ENCODE data around the gene CLDN17.

CLDN17 gene

GRCh38 chr21:30164796-30165195 lies 1.8 kb downstream of the CLDN17 start:
- no peak for ATAC-seq
- TF ChIP-seq TCF4 (CRISPR knock-in tag; IDR thresholded peaks at IDR 0.05; ENCODE audit: borderline replicate concordance) = no peak
- no peak for TF ChIP-seq SNAI2 (CRISPR knock-in tag; IDR thresholded peaks at IDR 0.05)
- no peak for TF ChIP-seq ARNTL (CRISPR knock-in tag; IDR thresholded peaks at IDR 0.05; ENCODE audit: borderline replicate concordance, low read depth)
- TF ChIP-seq, protein P1, sequence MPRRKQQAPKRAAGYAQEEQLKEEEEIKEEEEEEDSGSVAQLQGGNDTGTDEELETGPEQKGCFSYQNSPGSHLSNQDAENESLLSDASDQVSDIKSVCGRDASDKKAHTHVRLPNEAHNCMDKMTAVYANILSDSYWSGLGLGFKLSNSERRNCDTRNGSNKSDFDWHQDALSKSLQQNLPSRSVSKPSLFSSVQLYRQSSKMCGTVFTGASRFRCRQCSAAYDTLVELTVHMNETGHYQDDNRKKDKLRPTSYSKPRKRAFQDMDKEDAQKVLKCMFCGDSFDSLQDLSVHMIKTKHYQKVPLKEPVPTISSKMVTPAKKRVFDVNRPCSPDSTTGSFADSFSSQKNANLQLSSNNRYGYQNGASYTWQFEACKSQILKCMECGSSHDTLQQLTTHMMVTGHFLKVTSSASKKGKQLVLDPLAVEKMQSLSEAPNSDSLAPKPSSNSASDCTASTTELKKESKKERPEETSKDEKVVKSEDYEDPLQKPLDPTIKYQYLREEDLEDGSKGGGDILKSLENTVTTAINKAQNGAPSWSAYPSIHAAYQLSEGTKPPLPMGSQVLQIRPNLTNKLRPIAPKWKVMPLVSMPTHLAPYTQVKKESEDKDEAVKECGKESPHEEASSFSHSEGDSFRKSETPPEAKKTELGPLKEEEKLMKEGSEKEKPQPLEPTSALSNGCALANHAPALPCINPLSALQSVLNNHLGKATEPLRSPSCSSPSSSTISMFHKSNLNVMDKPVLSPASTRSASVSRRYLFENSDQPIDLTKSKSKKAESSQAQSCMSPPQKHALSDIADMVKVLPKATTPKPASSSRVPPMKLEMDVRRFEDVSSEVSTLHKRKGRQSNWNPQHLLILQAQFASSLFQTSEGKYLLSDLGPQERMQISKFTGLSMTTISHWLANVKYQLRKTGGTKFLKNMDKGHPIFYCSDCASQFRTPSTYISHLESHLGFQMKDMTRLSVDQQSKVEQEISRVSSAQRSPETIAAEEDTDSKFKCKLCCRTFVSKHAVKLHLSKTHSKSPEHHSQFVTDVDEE (CRISPR knock-in tag; IDR thresholded peaks at IDR 0.05) = no peak
- no peak for TF ChIP-seq OSR1 (CRISPR knock-in tag; IDR thresholded peaks at IDR 0.05)
- TF ChIP-seq GLIS3 (CRISPR knock-in tag; IDR thresholded peaks at IDR 0.05) = no peak
- TF ChIP-seq ZC3H10 (CRISPR knock-in tag; IDR thresholded peaks at IDR 0.05) = no peak
- TF ChIP-seq POU6F1 (CRISPR knock-in tag; IDR thresholded peaks at IDR 0.05; ENCODE audit: borderline replicate concordance, low read depth) = no peak
- TF ChIP-seq PATZ1 (CRISPR knock-in tag; IDR thresholded peaks at IDR 0.05; ENCODE audit: borderline replicate concordance) = no peak
- TF ChIP-seq ZNF8 (CRISPR knock-in tag; IDR thresholded peaks at IDR 0.05) = no peak
- no peak for TF ChIP-seq ZFP30 (CRISPR knock-in tag; IDR thresholded peaks at IDR 0.05)
- no peak for TF ChIP-seq ZNF565 (CRISPR knock-in tag; conservative IDR thresholded peaks at IDR 0.05; ENCODE audit: low read depth)
- no peak for TF ChIP-seq TOX (CRISPR knock-in tag; IDR thresholded peaks at IDR 0.05; ENCODE audit: borderline replicate concordance)
- no peak for TF ChIP-seq ISL1 (CRISPR knock-in tag; IDR thresholded peaks at IDR 0.05)
- TF ChIP-seq CSDC2 (CRISPR knock-in tag; IDR thresholded peaks at IDR 0.05) = no peak
- TF ChIP-seq PPARA (CRISPR knock-in tag; IDR thresholded peaks at IDR 0.05; ENCODE audit: borderline replicate concordance) = no peak
- no peak for TF ChIP-seq ZNF70 (CRISPR knock-in tag; IDR thresholded peaks at IDR 0.05)
- TF ChIP-seq CREB5 (CRISPR knock-in tag; IDR thresholded peaks at IDR 0.05; ENCODE audit: low read depth) = no peak
- no peak for TF ChIP-seq CSRNP3 (CRISPR knock-in tag; IDR thresholded peaks at IDR 0.05)

GRCh38 chr21:30153697-30154340 lies 12.8 kb downstream of the CLDN17 start:
- no peak for TF ChIP-seq CREB5 (CRISPR knock-in tag; IDR thresholded peaks at IDR 0.05; ENCODE audit: low read depth)
- TF ChIP-seq OSR1 (CRISPR knock-in tag; IDR thresholded peaks at IDR 0.05) = no peak
- no peak for TF ChIP-seq ESRRG (CRISPR knock-in tag; IDR thresholded peaks at IDR 0.05)
- TF ChIP-seq PPARA (CRISPR knock-in tag; IDR thresholded peaks at IDR 0.05; ENCODE audit: borderline replicate concordance) = no peak
- TF ChIP-seq CSDC2 (CRISPR knock-in tag; IDR thresholded peaks at IDR 0.05) = no peak
- no peak for TF ChIP-seq ZNF565 (CRISPR knock-in tag; conservative IDR thresholded peaks at IDR 0.05; ENCODE audit: low read depth)
- no peak for TF ChIP-seq ARNTL (CRISPR knock-in tag; IDR thresholded peaks at IDR 0.05; ENCODE audit: borderline replicate concordance, low read depth)
- TF ChIP-seq ISL1 (CRISPR knock-in tag; IDR thresholded peaks at IDR 0.05) = no peak
- no peak for TF ChIP-seq CSRNP3 (CRISPR knock-in tag; IDR thresholded peaks at IDR 0.05)
- no peak for TF ChIP-seq TOX (CRISPR knock-in tag; IDR thresholded peaks at IDR 0.05; ENCODE audit: borderline replicate concordance)
- no peak for ATAC-seq

Data from SK-N-SH treated with all-trans-retinoic acid at 6 μM for 48 hours (cell line).